HG03045 (cell line): Measurements from ENCODE around the gene GNAQ.
"Not testable (repeated sequence)": the region's sequence is repeated elsewhere in the genome, so short reads cannot be mapped to it uniquely, and the experiment has no call there.

Source experiments
- ATAC-seq: cut with Tn5 transposase; IDR thresholded peaks from one replicate; pipeline ENCODE4 v1.9.1; 2021; ENCODE audit warnings: mild to moderate bottlenecking, moderate library complexity; ENCODE audit not compliant: unreplicated experiment

Gene GNAQ

GRCh38 chr9:77714077-77714549 is 317.5 kb downstream of the GNAQ start:
- no peak for ATAC-seq

DNA sequence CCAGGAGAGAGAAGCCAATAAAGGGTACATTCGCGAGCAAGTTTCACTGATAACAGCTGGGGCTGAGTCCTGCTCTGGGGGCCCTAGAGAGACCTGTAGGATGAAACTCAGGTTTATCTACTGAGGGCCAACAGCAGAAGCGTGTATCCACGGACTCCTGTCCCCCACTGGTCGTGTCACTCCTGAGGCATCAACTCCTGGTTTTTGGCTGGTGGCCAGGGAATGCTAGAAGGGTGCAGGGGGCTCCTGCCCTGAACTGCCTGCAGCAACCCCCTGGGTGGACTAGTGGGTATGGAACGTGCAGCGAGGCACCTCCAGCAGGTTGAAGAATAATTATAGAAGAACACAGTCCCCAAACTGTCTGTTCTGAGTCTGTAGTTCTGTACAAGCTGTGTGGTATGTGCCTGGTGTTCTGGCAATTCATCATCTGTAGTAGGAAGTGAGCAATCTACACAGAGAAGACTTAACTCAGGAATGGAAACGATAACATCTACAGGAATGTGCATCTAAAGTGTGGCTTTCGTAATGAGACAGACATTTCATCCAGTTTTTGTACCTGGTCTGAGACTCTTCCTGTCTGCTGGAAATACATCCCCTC is 319.0 kb downstream of the GNAQ start:
- no peak for ATAC-seq

- ATAC-seq, result no peak
Measured at GRCh38 chr9:77710965-77711648, 320.5 kb downstream of the GNAQ start.

DNA sequence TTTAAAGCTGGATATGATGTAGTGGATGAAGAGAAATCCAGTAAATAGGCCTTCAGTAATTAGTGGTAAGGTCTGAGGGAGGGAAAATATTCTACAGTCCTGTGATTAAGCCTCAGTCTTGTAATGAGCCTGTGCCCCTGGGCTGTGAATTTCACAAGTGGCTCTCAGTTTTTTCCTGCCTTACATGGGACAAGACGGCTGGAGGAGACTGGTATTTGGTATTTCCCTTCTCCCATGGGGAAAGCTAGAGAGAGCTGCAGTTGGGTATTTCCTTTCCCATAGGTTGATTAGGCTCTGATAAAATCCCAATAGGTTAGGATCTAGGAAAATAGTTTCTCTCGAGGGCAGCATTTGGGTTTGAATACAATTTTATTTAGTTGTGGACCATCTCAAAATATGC is 321.3 kb downstream of the GNAQ start:
- no peak for ATAC-seq

DNA sequence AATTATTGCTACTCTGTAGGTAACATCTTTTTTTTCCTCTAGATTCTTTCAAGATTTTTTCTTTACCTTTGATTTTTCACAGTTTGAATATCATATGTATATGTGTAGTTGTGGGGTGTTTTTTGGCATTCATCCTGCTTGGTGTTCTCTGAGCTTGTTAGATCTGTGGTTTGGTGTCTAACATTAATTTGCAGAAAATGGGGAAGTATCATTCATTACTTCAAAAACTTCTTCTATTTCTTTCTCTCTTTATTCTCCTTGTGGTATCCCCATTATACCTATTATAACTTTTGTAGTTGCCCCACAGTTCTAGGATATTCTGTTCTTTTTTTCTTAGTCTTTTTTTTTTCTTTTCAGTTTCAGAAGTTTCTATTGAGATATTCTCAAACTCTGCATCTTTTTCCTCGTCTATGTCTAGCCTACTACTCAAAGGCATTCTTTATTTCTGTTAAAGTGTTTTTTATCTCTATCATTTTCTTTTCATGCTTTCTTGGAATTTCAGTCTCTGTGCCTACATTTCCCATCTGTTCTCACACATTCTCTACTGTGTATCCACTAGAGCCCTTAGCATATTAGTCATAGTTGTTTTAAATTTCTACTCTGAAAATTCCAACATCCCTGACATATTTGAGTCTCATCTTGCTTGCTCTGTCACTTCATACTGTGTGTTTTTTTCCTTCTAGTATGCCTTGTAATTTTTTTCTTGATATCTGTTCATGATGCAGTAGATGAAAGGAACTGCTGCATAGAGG is 323.4 kb downstream of the GNAQ start:
- ATAC-seq, result no peak

DNA sequence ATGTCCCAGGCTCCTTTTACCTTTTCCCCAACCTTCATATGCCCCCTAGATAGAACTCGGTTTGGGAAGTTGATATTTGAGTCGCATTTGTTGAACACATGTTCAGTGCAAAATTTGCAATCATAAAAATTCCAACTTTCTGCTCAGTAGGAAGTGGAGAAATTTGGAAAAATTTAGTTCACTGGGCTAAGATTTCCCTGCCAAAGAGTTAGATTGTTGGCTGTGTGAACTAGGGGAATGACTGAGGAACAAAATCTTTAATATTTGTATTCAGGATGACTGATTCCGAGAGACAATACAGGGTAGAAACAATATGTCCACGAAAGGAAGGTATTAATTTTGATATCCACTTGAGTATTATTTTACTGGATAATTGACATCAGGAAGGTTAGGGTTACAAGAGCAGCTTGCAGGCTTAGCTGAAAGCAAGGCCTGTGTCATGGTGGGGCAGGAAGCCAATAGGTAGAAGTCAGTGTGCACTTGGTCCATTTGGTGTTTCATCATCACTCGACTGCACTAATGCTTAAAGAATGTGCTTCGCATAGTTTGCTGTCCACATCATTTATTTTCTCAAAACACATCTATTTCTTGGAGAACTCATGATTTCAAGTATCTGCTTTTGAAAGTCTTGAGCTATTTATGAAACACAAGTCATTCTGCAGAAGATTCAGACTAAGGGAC is 324.1 kb downstream of the GNAQ start:
- no peak for ATAC-seq

DNA sequence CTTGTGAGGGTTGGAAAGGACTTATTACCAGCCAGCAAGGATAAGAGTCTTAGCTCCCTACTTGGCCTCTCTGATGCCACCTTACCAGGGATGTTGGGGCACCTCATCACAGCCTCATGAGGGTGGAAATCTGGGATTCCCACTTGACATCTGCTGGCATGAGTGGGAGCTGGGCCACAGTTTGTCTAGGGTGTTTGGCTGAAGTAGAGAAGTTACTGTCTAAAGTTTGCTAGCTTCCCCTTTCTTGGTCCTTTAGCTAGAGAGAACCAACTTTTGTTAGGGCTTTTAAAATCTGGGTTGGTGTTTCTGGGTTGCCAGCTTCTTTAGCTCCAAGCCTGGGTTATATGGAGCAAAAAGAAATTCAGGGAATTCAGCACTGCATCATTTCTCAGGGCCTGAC is 326.0 kb downstream of the GNAQ start:
- no peak for ATAC-seq

DNA sequence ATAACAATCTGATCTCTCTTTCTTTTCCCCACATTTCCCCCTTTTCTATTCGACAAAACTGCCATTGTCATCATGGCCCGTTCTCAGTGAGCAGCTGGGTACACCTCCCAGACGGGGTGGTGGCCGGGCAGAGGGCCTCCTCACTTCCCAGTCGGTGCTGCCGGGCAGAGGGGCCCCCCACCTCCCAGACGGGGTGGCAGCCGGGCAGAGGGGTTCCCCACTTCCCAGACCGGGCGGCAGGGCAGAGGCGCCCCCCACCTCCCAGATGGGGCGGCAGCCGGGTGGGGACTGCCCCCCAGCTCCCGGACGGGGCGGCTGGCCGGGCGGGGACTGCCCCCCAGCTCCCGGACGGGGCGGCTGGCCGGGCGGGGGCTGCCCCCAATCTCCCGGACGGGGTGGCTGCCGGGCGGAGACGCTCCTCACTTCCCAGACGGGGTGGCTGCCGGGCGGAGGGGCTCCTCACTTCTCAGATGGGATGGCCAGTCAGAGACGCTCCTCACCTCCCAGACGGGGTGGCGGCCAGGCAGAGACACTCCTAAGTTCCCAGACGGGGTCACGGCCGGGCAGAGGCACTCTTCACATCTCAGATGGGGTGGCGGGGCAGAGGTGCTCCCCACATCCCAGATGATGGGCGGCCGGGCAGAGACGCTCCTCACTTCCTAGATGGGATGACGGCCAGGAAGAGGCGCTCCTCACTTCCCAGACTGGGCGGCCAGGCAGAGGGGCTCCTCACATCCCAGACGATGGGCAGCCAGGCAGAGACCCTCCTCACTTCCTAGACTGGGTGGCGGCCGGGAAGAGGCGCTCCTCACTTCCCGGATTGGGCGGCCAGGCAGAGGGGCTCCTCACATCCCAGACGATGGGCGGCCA is 328.9 kb downstream of the GNAQ start:
- not testable (repeated sequence) for ATAC-seq

- ATAC-seq, result no peak
Measured at GRCh38 chr9:77697238-77697984, 334.2 kb downstream of the GNAQ start.

GRCh38 chr9:77690723-77691122 is 340.9 kb downstream of the GNAQ start:
- ATAC-seq, result not testable (repeated sequence)

- ATAC-seq, result not testable (repeated sequence)
Measured at GRCh38 chr9:77690119-77690518, 341.5 kb downstream of the GNAQ start.

- ATAC-seq, result not testable (repeated sequence)
Measured at GRCh38 chr9:77687737-77688136, 343.9 kb downstream of the GNAQ start.

DNA sequence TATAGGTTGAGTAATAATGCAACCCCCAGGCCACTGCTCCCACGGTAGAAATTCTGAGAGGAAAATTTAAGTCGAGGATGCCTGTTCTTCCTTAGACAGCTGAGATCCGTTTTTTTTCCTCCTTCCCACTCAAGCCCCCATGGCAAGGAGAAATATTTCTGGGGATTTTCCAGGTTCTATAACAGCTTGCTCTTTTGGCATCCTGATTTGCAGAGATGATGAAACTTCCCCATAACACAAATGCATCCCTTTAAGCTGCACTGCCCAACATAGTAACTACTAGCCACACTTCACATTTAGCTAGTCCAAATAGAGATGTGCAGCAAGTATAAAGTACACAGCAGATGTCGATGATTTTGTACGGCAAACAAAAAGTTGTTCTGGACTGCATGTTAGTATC is 351.0 kb downstream of the GNAQ start:
- no peak for ATAC-seq

GRCh38 chr9:77679661-77680368 is 351.8 kb downstream of the GNAQ start:
- no peak for ATAC-seq

- ATAC-seq, result no peak
Measured at GRCh38 chr9:77679088-77679487, 352.5 kb downstream of the GNAQ start.

GRCh38 chr9:77677957-77678535 is 353.6 kb downstream of the GNAQ start:
- ATAC-seq, result no peak

- no peak for ATAC-seq
Measured at GRCh38 chr9:77677397-77677796, 354.2 kb downstream of the GNAQ start.

DNA sequence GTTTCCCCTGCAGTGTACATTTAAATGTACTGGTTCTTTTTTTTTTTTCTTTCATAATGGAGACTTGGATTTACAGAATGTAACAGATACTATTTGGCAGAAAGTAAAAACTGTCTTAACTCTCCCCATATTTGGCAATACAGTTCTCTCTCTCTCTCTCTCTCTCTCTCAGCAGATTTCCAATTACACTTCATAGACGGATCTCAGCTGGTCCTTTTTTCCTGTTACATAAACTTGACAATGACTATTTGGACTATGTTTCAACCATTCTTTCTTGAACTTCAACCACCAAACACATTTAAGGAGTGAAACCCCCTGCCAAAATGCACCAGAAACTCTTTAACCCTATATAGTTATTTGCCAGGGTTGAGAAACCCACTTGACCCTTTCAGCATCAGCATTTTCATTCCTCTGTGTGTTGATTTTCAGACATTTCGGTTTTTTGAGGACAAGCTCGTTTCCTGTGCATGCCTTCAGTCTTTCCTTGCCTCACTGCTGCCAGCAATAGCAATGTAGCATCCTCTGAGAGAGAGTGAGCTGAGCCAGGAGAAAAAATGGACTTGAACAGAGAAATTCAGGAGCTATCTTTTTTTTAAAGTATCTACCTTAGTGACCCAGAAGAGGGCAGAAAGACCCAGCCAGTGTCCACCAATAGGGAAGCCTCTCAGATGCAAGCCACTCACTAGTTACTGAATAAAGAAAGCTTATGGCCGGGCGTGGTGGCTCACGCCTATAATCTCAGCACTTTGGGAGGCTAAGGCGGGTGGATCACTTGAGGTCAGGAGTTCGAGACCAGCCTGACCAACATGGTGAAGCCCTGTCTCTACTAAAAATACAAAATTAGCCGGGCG is 357.4 kb downstream of the GNAQ start:
- no peak for ATAC-seq
